H9 (cell line): ENCODE data around the gene KNSTRN. TPM values are rescaled to one million over a fixed set of nuclear protein-coding genes. Genes with fewer than 3 reads are reported as not detected.
A peak's percentile ranks its signal among the peaks of the same experiment; 100 is the strongest.

Experiments used
- DNase-seq: peaks from one replicate; pipeline ENCODE4 v3.0.0-alpha.2; 2017
- H2AFZ ChIP-seq: one replicate; pipeline ENCODE4 v1.6.1; 2013; ENCODE audit warnings: mild to moderate bottlenecking, low read length, control low read depth, moderate library complexity
- H2AK5ac ChIP-seq: 2 replicates; pipeline ENCODE4 v1.6.1; 2013; ENCODE audit warnings: low read length, control low read depth, mixed read lengths; ENCODE audit not compliant: insufficient read length
- H2BK120ac ChIP-seq: one replicate; pipeline ENCODE4 v1.6.1; 2013; ENCODE audit warnings: low read depth, mild to moderate bottlenecking, low read length, control low read depth, inconsistent platforms; ENCODE audit not compliant: poor library complexity, severe bottlenecking
- H2BK12ac ChIP-seq: 2 replicates; pipeline ENCODE4 v1.6.1; 2013; ENCODE audit warnings: low read length, control low read depth, mixed read lengths, low read depth; ENCODE audit not compliant: insufficient read length
- H2BK15ac ChIP-seq: 2 replicates; pipeline ENCODE4 v1.6.1; 2013; ENCODE audit warnings: low read depth, low read length, control low read depth
- H2BK20ac ChIP-seq: one replicate; pipeline ENCODE4 v1.6.1; 2013; ENCODE audit warnings: low read depth, mild to moderate bottlenecking, low read length, control low read depth, inconsistent platforms; ENCODE audit not compliant: poor library complexity, severe bottlenecking
- H2BK5ac ChIP-seq: 2 replicates; pipeline ENCODE4 v1.6.1; 2013; ENCODE audit warnings: low read length, control low read depth, mixed read lengths; ENCODE audit not compliant: insufficient read length
- H3K14ac ChIP-seq: 2 replicates; pipeline ENCODE4 v1.6.1; 2013; ENCODE audit warnings: low read length, control low read depth; ENCODE audit not compliant: insufficient read depth
- H3K18ac ChIP-seq: 2 replicates; pipeline ENCODE4 v1.6.1; 2013; ENCODE audit warnings: low read depth, mild to moderate bottlenecking, mixed read lengths, low read length, control low read depth; ENCODE audit not compliant: insufficient read length
- H3K23ac ChIP-seq: 2 replicates; pipeline ENCODE4 v1.6.1; 2013; ENCODE audit warnings: low read length, control low read depth, mixed read lengths, low read depth; ENCODE audit not compliant: insufficient read length
- H3K23me2 ChIP-seq: 2 replicates; pipeline ENCODE4 v1.6.1; 2013; ENCODE audit warnings: low read depth, mild to moderate bottlenecking, mixed read lengths, low read length, control low read depth; ENCODE audit not compliant: insufficient read length, poor library complexity, severe bottlenecking
- H3K27ac ChIP-seq: 2 replicates; pipeline ENCODE4 v1.5.1; 2013; ENCODE audit warnings: low read length, control low read depth, mixed read lengths, low read depth; ENCODE audit not compliant: insufficient read length
- H3K27me3 ChIP-seq: 2 replicates; pipeline ENCODE4 v1.6.1; 2013; ENCODE audit warnings: low read length, control low read depth, inconsistent platforms; ENCODE audit not compliant: insufficient read depth
- H3K4ac ChIP-seq: 2 replicates; pipeline ENCODE4 v1.6.1; 2013; ENCODE audit warnings: low read depth, mild to moderate bottlenecking, control low read depth, inconsistent platforms, low read length, moderate library complexity
- H3K4me1 ChIP-seq: 2 replicates; pipeline ENCODE4 v1.6.1; 2013; ENCODE audit warnings: low read length, control low read depth, inconsistent platforms; ENCODE audit not compliant: insufficient read depth
- H3K4me2 ChIP-seq: 2 replicates; pipeline ENCODE4 v1.6.1; 2013; ENCODE audit warnings: low read length, control low read depth, mixed read lengths; ENCODE audit not compliant: insufficient read length, insufficient read depth
- H3K56ac ChIP-seq: 2 replicates; pipeline ENCODE4 v1.6.1; 2013; ENCODE audit warnings: low read depth, mild to moderate bottlenecking, mixed read lengths, low read length, control low read depth; ENCODE audit not compliant: insufficient read length
- H3K79me1 ChIP-seq: 2 replicates; pipeline ENCODE4 v1.6.1; 2013; ENCODE audit warnings: low read depth, mild to moderate bottlenecking, moderate library complexity, low read length, control low read depth, inconsistent platforms; ENCODE audit not compliant: insufficient read depth, poor library complexity, severe bottlenecking
- H3K79me2 ChIP-seq: 2 replicates; pipeline ENCODE4 v1.6.1; 2013; ENCODE audit warnings: low read length, control low read depth, inconsistent platforms; ENCODE audit not compliant: insufficient read depth
- H3K9ac ChIP-seq: 2 replicates; pipeline ENCODE4 v1.6.1; 2013; ENCODE audit warnings: low read length, control low read depth, mixed read lengths; ENCODE audit not compliant: insufficient read length; ENCODE audit errors: extremely low read depth
- H3K9me3 ChIP-seq: one replicate; pipeline ENCODE4 v1.6.1; 2013; ENCODE audit warnings: low read depth, low read length, inconsistent platforms; ENCODE audit not compliant: control insufficient read depth
- H3T11ph ChIP-seq: one replicate; pipeline ENCODE4 v1.6.1; 2013; ENCODE audit warnings: mild to moderate bottlenecking, low read length, control low read depth, inconsistent platforms
- H4K20me1 ChIP-seq: one replicate; pipeline ENCODE4 v1.6.1; 2013; ENCODE audit not compliant: control insufficient read depth, insufficient read length, insufficient read depth
- H4K5ac ChIP-seq: 2 replicates; pipeline ENCODE4 v1.6.1; 2013; ENCODE audit warnings: low read depth, mild to moderate bottlenecking, mixed read lengths, low read length, control low read depth; ENCODE audit not compliant: insufficient read length
- H4K8ac ChIP-seq: replicated peaks from 2 replicates; pipeline ENCODE4 v1.6.1; 2013; ENCODE audit warnings: low read length, control low read depth, mixed read lengths, low read depth; ENCODE audit not compliant: insufficient read length
- H4K91ac ChIP-seq: 2 replicates; pipeline ENCODE4 v1.6.1; 2013; ENCODE audit warnings: low read depth, mild to moderate bottlenecking, moderate library complexity, mixed read lengths, low read length, control low read depth; ENCODE audit not compliant: insufficient read length
- H3K27ac Mint-ChIP-seq, 3 experiments: 2 replicates in 2 of 3; 3 replicates in 1 of 3; pipeline ENCODE4 v1.8.0; 2020 to 2021; ENCODE audit warnings: mixed read lengths in 3 of 3, mild to moderate bottlenecking in 1 of 3, moderate library complexity in 1 of 3
- H3K27me3 Mint-ChIP-seq: 2 replicates; pipeline ENCODE4 v1.8.0; 2021; ENCODE audit warnings: low read depth, mild to moderate bottlenecking, moderate library complexity, mixed read lengths
- H3K36me3 Mint-ChIP-seq, 3 experiments: 2 replicates in 2 of 3; 3 replicates in 1 of 3; pipeline ENCODE4 v1.8.0; 2020 to 2021; ENCODE audit warnings: low read depth in 3 of 3, mixed read lengths in 3 of 3; ENCODE audit not compliant: insufficient read depth in 1 of 3
- H3K4me1 Mint-ChIP-seq, 2 experiments: 2 replicates each; pipeline ENCODE4 v1.8.0; 2020; ENCODE audit warnings: mixed read lengths in 2 of 2
- H3K4me3 Mint-ChIP-seq, 2 experiments: 2 replicates in 1 of 2; 3 replicates in 1 of 2; pipeline ENCODE4 v1.8.0; 2020 to 2021; ENCODE audit warnings: mild to moderate bottlenecking in 2 of 2, mixed read lengths in 2 of 2, moderate library complexity in 1 of 2
- H3K9me3 Mint-ChIP-seq, 2 experiments: 2 replicates in 1 of 2; 3 replicates in 1 of 2; pipeline ENCODE4 v1.8.0; 2020; ENCODE audit warnings: mild to moderate bottlenecking in 2 of 2, mixed read lengths in 2 of 2, moderate library complexity in 1 of 2
- WGBS: extraction: QIAGEN DNeasy Blood & Tissue Kit; methylation state at CpG from one replicate; pipeline ENCODE4 v1.1.7; 2013; ENCODE audit warnings: missing lambda C conversion rate, low lambda C conversion rate, mixed read lengths; ENCODE audit not compliant: insufficient read length; ENCODE audit errors: extremely low coverage; 5-methylcytosine and 5-hydroxymethylcytosine counted together
- total RNA-seq: library from RNA; stranded (reverse); gene quantifications from 2 replicates; pipeline ENCODE4 v1.2.1, GENCODE V29; 2021
- TF ChIP-seq, protein P1 (sequence below): fragments of 200-600 bp; sonication (generic); conservative IDR thresholded peaks from 3 replicates; pipeline ENCODE4 v1.8.0; 2021; ENCODE audit warnings: antibody characterized with exemption, mild to moderate bottlenecking

KNSTRN gene
- total RNA-seq, 1 experiment from 2014 or later: 53.9 TPM

DNA sequence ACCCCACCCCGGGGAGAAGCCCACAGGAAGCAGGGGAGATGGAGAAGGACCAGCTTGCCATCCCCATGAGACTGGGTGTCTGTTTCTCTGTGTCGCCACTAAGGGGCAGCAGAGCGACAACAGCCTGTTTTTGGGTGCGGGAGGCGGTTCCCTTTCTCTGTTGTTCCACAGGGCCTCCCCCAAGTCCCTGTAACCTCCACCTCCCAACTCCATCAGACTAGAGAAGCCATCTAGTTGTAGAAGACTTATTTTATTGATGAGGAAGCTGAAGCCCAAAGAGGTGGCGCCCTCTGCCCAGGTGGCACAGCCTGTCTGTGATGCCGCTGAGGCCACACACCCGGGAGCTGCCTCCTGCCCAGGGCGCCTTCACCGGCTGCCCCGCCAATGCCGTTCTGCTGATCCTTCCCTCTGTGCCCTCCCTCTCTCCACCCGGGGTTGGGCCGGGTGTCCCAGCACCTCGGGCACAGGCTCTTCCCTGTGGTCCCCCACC is 37.8 kb upstream of the KNSTRN start:
- Histone ChIP-seq H2BK20ac (no peak overlapping the region), H3K27me3 (no peaks in the 10 kb centered on the region), H3K79me2 (no peaks in the 10 kb centered on the region), H3K56ac (no peak overlapping the region), H2BK12ac (no peak overlapping the region), H3K9ac (no peak overlapping the region), H4K91ac (no peak overlapping the region), H3K4me2 (no peak overlapping the region), H4K8ac (no peak overlapping the region), H2BK15ac (no peak overlapping the region), H2AK5ac (no peak overlapping the region), H3K23ac (no peak overlapping the region), H3T11ph (no peak overlapping the region), H3K79me1 (no peaks in the 10 kb centered on the region), H3K23me2 (no peaks in the 10 kb centered on the region), H2AFZ (no peak overlapping the region), H2BK5ac (no peak overlapping the region), H4K5ac (no peak overlapping the region), H3K27ac (no peak overlapping the region), H2BK120ac (no peak overlapping the region), H3K18ac (no peak overlapping the region), H3K4me1 (no peaks in the 10 kb centered on the region), H3K4ac (no peak overlapping the region), H3K14ac (no peak overlapping the region), H4K20me1 (no peaks in the 10 kb centered on the region), H3K9me3 (no peaks in the 10 kb centered on the region)
- no CpG with 5 or more reads among the region's 15 CpGs for whole genome bisulfite sequencing
- Mint-ChIP-seq H3K4me3 (peak overlapping the region in 1 of 2 experiments; percentile 20; a peak in 1 of 5 replicates), H3K4me1 (peaks cover 14 to 31% of the 10 kb centered on the region in 2 experiments), H3K36me3 (no peaks in the 10 kb centered on the region), H3K9me3 (no peaks in the 10 kb centered on the region), H3K27ac (no peak overlapping the region), H3K27me3 (peaks cover 8% of the 10 kb centered on the region)
- peak; percentile 77 for DNase-seq
- TF ChIP-seq, protein P1, sequence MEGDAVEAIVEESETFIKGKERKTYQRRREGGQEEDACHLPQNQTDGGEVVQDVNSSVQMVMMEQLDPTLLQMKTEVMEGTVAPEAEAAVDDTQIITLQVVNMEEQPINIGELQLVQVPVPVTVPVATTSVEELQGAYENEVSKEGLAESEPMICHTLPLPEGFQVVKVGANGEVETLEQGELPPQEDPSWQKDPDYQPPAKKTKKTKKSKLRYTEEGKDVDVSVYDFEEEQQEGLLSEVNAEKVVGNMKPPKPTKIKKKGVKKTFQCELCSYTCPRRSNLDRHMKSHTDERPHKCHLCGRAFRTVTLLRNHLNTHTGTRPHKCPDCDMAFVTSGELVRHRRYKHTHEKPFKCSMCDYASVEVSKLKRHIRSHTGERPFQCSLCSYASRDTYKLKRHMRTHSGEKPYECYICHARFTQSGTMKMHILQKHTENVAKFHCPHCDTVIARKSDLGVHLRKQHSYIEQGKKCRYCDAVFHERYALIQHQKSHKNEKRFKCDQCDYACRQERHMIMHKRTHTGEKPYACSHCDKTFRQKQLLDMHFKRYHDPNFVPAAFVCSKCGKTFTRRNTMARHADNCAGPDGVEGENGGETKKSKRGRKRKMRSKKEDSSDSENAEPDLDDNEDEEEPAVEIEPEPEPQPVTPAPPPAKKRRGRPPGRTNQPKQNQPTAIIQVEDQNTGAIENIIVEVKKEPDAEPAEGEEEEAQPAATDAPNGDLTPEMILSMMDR: peak; percentile 82
